Upper lobe of left lung (tissue), 4 donors: ENCODE data around the gene WIPF1.

Source experiments
- POLR2AphosphoS5 ChIP-seq, 2 donors: sonication (generic); formaldehyde crosslinking; IDR thresholded peaks; one replicate each; pipeline ENCODE4 v1.5.1; 2017; ENCODE audit warnings: antibody characterized with exemption in 2 of 2
- TF ChIP-seq, protein P1 (sequence below), 6 experiments: fragments of 450-650 bp in 4 of 6; fragments of 200-600 bp in 2 of 6; sonication (generic) in 2 of 6; IDR thresholded peaks; one replicate each; pipeline ENCODE4 v1.5.1; 2016 to 2019; ENCODE audit warnings: antibody characterized with exemption in 6 of 6

GRCh38 chr2:174590928-174591648, 6.5 kb downstream of the WIPF1 start:
- TF ChIP-seq POLR2AphosphoS5 (IDR thresholded peaks at IDR 0.05), result no peak
- TF ChIP-seq, protein P1, sequence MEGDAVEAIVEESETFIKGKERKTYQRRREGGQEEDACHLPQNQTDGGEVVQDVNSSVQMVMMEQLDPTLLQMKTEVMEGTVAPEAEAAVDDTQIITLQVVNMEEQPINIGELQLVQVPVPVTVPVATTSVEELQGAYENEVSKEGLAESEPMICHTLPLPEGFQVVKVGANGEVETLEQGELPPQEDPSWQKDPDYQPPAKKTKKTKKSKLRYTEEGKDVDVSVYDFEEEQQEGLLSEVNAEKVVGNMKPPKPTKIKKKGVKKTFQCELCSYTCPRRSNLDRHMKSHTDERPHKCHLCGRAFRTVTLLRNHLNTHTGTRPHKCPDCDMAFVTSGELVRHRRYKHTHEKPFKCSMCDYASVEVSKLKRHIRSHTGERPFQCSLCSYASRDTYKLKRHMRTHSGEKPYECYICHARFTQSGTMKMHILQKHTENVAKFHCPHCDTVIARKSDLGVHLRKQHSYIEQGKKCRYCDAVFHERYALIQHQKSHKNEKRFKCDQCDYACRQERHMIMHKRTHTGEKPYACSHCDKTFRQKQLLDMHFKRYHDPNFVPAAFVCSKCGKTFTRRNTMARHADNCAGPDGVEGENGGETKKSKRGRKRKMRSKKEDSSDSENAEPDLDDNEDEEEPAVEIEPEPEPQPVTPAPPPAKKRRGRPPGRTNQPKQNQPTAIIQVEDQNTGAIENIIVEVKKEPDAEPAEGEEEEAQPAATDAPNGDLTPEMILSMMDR (IDR thresholded peaks at IDR 0.05), result no peak
